Measurements from ENCODE around the gene ATG9A. TPM values are rescaled to one million over a fixed set of nuclear protein-coding genes. Genes with fewer than 3 reads are reported as not detected.
A peak's percentile ranks its signal among the peaks of the same experiment; 100 is the strongest.

The ATG9A gene
- total RNA-seq (10 to 100 TPM; 48.7 to 53.0 TPM), polyA plus RNA-seq (10 to 100 TPM; 10.3 to 27.8 TPM)

- DNase-seq, result peak; percentile 98 to 100 (median 99)
- CTCF ChIA-PET (ENCODE audit: partially characterized antibody), result interaction anchor here (1.0 to 4.1 kb wide), 12 partner anchors 16 to 172 kb away, joined by 3 to 25 read pairs (median 11); partner anchors contain the start of genes DNAJB2, GLB1L, SLC23A3 and STK16
- H3K36me3 ChIP-seq (ENCODE audit: insufficient read depth, low read length), result peaks cover 53% of the 10 kb centered on the region
- POLR2A ChIA-PET (ENCODE audit: partially characterized antibody), result interaction anchor here (1.0 to 17.6 kb wide), 29 partner anchors 8 to 159 kb away, joined by 3 to 684 read pairs (median 5); partner anchors contain the start of genes ABCB6, CNPPD1, DNAJB2 and DNPEP
- Mint-ChIP-seq H3K9me3 (peaks cover 0 to 2% (median 0%) of the 10 kb centered on the region in 8 donors), H3K27ac (peak within 1 kb of the TSS; percentile 94 to 98 (median 96)), H3K36me3 (peaks cover 43 to 63% of the 10 kb centered on the region in 2 donors), H3K27me3 (no peaks in the 10 kb centered on the region), H3K4me3 (peak within 1 kb of the TSS; percentile 94 to 99 (median 96)), H3K4me1 (peaks cover 28 to 82% (median 51%) of the 10 kb centered on the region in 4 donors)
- H3K4me3 ChIP-seq (ENCODE audit: low read length in 2 of 2), result peak within 1 kb of the TSS; percentile 63 to 69
- peak within 1 kb of the TSS; percentile 87 for H3K27ac ChIP-seq (ENCODE audit: low read depth, low read length)
- H3K27me3 ChIP-seq (ENCODE audit: insufficient read depth, low read length), result no peaks in the 10 kb centered on the region
- intact Hi-C loops (cut with micrococcal nuclease), result loop anchor here (1.0 kb wide), 8 partner anchors 10 to 69 kb away; partner anchors contain the start of genes DNAJB2, GLB1L, NHEJ1 and STK16
- H3K9me3 ChIP-seq (ENCODE audit: control insufficient read depth in 1 of 2, low read length in 2 of 2), result no peaks in the 10 kb centered on the region
- H3K4me1 ChIP-seq (ENCODE audit: insufficient read depth, low read length), result peaks cover 49% of the 10 kb centered on the region
Measured at GRCh38 chr2:219229305-219230058, at the start of gene ATG9A, which contains the start of gene ANKZF1. ATG9A (minus strand) TSS chr2:219229636; CDS start chr2:219228024, 1,612 bp downstream. ANKZF1 (plus strand) TSS chr2:219229806; CDS start chr2:219230258, 452 bp downstream.

DNA sequence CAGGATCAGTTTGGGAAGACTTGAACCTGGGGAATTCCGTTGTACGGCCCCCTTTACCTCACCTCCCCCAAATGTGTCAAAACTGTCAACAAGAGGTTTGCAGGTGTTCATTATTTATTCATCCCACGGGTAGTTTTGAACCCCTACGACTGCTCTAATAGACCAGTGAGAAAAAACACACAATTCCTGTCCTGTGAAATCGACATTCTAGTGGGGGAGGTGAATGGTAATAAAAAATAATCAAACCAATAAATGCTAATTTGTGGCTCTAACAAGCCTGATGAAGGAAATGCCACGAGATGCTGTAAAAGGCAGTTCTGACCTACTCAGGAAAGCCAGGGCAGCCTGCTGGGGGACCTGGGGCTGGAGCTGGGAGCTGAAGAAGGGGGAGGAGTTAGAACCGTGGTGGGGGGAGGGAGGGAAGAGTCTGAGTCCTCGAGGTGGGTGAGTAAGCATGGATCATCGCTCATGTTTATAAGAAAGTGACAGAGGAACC, 49.3 kb upstream of the ATG9A start:
- no peaks in the 10 kb centered on the region for H3K27me3 Mint-ChIP-seq
- no peak for DNase-seq
- no peaks in the 10 kb centered on the region for H3K27me3 ChIP-seq (ENCODE audit: insufficient read depth, low read length)
- H3K36me3 ChIP-seq (ENCODE audit: insufficient read depth, low read length), result peaks cover 31% of the 10 kb centered on the region
- H3K4me3 ChIP-seq (ENCODE audit: low read length in 2 of 2), result peak overlapping the region in 1 of 2 donors; percentile 63
- POLR2A ChIA-PET (ENCODE audit: partially characterized antibody), result interaction anchor here (0.8 to 10.9 kb wide), 23 partner anchors 11 to 319 kb away, joined by 3 to 338 read pairs (median 7); partner anchors contain the start of genes ABCB6, ANKZF1, ATG9A and CNPPD1
- no peaks in the 10 kb centered on the region for H3K9me3 ChIP-seq (ENCODE audit: control insufficient read depth in 1 of 2, low read length in 2 of 2)
- peak overlapping the region; percentile 82 to 98 (median 93) for H3K4me3 Mint-ChIP-seq
- intact Hi-C loops (cut with micrococcal nuclease), result loop anchor here (1.0 to 10.0 kb wide), 10 partner anchors 17 to 384 kb away; partner anchors contain the start of genes ANKZF1, ATG9A, CHPF and NHEJ1
- H3K27ac ChIP-seq (ENCODE audit: low read depth, low read length), result peak overlapping the region; percentile 98
- H3K36me3 Mint-ChIP-seq, result peaks cover 27 to 40% of the 10 kb centered on the region in 2 donors
- peaks cover 17 to 51% (median 40%) of the 10 kb centered on the region in 4 donors for H3K4me1 Mint-ChIP-seq
- CTCF ChIA-PET (ENCODE audit: partially characterized antibody), result interaction anchor here (0.8 to 14.0 kb wide), 15 partner anchors 9 to 105 kb away, joined by 3 to 208 read pairs (median 16); partner anchors contain the start of genes ANKZF1, ATG9A, CNPPD1 and GLB1L
- H3K9me3 Mint-ChIP-seq, result no peaks in the 10 kb centered on the region
- H3K27ac Mint-ChIP-seq, result peak overlapping the region; percentile 96 to 100 (median 100)
- peaks cover 40% of the 10 kb centered on the region for H3K4me1 ChIP-seq (ENCODE audit: insufficient read depth, low read length)

DNA sequence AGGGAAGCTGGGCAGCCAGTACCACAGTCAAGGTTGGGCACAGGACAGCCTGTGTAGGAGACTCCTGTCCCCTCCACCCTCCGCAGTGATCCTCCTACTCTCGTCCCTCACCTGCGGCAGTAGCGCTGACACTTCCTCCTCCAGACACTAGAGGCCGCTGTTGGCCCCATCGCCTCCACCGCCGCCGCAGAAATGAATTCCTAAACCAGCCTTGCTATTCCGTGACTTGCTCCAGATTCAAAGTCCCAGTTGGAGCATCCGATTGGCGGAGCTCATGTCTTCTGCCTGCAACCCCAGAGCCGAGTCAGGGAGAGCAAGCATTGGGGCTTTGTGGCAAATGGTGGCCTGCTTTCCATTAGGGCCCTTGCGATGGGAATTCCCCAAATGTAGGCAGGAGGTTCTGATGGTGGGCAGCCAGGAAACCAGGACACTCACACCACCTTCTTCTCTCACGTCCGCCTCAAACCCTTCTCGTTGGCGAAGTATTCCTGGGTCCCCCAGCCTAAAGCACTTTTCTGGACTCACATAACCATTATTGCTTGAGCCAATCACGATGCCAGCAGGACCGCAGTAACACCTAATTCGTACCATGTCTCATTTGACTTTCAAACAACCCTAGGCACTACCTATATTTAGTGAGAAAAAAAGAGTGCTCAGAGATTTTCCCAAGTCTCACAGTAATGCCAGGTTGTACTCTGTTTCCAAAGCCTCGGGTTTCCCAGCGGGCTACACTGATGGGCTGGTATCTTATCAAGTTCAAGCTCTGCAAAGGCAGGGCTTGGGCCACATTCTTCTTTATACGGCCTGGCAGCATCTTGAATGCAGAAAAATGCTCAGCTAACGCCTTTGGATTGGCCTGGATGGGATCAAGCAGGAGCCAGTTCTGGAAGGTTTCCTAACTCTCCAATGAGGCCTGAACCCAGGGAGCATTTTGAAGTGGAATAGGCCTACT, 48.5 kb upstream of the ATG9A start:
- peaks cover 23 to 33% of the 10 kb centered on the region in 2 donors for H3K36me3 Mint-ChIP-seq
- peak overlapping the region; percentile 96 to 100 (median 100) for H3K27ac Mint-ChIP-seq
- Histone ChIP-seq H3K4me3 (ENCODE audit: low read length in 2 of 2) (peak overlapping the region in 1 of 2 donors; percentile 53), H3K4me1 (ENCODE audit: insufficient read depth, low read length) (peaks cover 40% of the 10 kb centered on the region), H3K27ac (ENCODE audit: low read depth, low read length) (peak overlapping the region; percentile 98), H3K9me3 (ENCODE audit: control insufficient read depth in 1 of 2, low read length in 2 of 2) (no peaks in the 10 kb centered on the region), H3K36me3 (ENCODE audit: insufficient read depth, low read length) (peaks cover 23% of the 10 kb centered on the region), H3K27me3 (ENCODE audit: insufficient read depth, low read length) (no peaks in the 10 kb centered on the region)
- no peaks in the 10 kb centered on the region for H3K9me3 Mint-ChIP-seq
- intact Hi-C loops (cut with micrococcal nuclease), result loop anchor here (1.0 to 10.0 kb wide), 4 partner anchors 71 to 383 kb away; partner anchors contain the start of genes CHPF, TMEM198 and ZFAND2B
- H3K4me1 Mint-ChIP-seq, result peaks cover 17 to 48% (median 39%) of the 10 kb centered on the region in 4 donors
- H3K4me3 Mint-ChIP-seq, result peak overlapping the region; percentile 79 to 98 (median 93)
- ChIA-PET POLR2A (ENCODE audit: partially characterized antibody) (interaction anchor here (0.6 to 10.9 kb wide), 15 partner anchors 14 to 110 kb away, joined by 3 to 338 read pairs (median 23); partner anchors contain the start of genes ABCB6, ANKZF1, ATG9A and CNPPD1), CTCF (ENCODE audit: partially characterized antibody) (interaction anchor here (0.6 to 14.0 kb wide), 23 partner anchors 9 to 882 kb away, joined by 3 to 208 read pairs (median 11); partner anchors contain the start of genes ABCB6, ANKZF1, ATG9A and CNPPD1)
- peaks cover 0 to 1% of the 10 kb centered on the region in 2 donors for H3K27me3 Mint-ChIP-seq
- DNase-seq, result peak; percentile 71 to 80 (median 72)

DNA sequence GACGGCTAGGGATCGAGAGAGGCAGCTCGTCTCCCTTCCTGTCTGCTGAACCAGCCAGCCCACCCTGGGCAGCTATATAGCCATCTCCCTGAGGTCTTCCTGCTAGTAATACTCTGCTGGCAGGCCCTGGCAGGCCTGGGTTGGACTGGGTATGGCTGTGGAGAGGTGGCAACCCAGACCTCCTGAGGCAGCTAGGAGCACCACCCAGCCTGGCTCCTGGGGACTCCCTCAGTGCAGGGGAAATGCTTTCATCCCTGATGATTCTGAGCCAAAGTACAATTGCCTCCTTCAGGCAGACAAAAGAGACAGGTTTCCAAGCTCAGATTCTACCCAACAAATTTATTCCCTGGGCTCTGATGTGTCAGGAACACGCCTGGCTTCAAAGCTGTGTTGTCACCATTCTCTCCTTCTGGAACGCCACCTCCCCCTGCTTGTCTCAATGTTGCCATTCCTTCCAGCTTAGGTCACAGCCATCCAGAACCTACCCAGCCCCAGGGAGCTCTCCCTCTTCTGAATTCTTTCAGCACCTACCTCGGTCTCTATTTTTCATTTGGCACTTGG, 45.0 kb upstream of the ATG9A start:
- no peak overlapping the region for H3K27ac ChIP-seq (ENCODE audit: low read depth, low read length)
- peaks cover 18% of the 10 kb centered on the region for H3K4me1 ChIP-seq (ENCODE audit: insufficient read depth, low read length)
- intact Hi-C loops (cut with micrococcal nuclease), result loop anchor here (10.0 kb wide), 1 partner anchor 380 kb away; no protein-coding TSS in a partner anchor
- peaks cover 0 to 2% of the 10 kb centered on the region in 2 donors for H3K36me3 Mint-ChIP-seq
- peak in 1 of 5 donors; percentile 15 for DNase-seq
- no peak overlapping the region for H3K4me3 ChIP-seq (ENCODE audit: low read length in 2 of 2)
- CTCF ChIA-PET (ENCODE audit: partially characterized antibody), result interaction anchor here (1.0 to 14.0 kb wide), 5 partner anchors 11 to 36 kb away, joined by 3 to 208 read pairs (median 5); no protein-coding TSS in a partner anchor
- no peaks in the 10 kb centered on the region for H3K9me3 Mint-ChIP-seq
- H3K4me3 Mint-ChIP-seq, result no peak overlapping the region
- H3K36me3 ChIP-seq (ENCODE audit: insufficient read depth, low read length), result no peaks in the 10 kb centered on the region
- no peaks in the 10 kb centered on the region for H3K9me3 ChIP-seq (ENCODE audit: control insufficient read depth in 1 of 2, low read length in 2 of 2)
- POLR2A ChIA-PET (ENCODE audit: partially characterized antibody), result interaction anchor here (0.8 to 1.6 kb wide), 3 partner anchors 21 to 27 kb away, joined by 3 read pairs; no protein-coding TSS in a partner anchor
- H3K27me3 ChIP-seq (ENCODE audit: insufficient read depth, low read length), result no peaks in the 10 kb centered on the region
- H3K4me1 Mint-ChIP-seq, result peaks cover 13 to 21% (median 18%) of the 10 kb centered on the region in 4 donors
- H3K27ac Mint-ChIP-seq, result peak overlapping the region in 1 of 7 donors; percentile 23
- H3K27me3 Mint-ChIP-seq, result peaks cover 0 to 3% of the 10 kb centered on the region in 2 donors

DNA sequence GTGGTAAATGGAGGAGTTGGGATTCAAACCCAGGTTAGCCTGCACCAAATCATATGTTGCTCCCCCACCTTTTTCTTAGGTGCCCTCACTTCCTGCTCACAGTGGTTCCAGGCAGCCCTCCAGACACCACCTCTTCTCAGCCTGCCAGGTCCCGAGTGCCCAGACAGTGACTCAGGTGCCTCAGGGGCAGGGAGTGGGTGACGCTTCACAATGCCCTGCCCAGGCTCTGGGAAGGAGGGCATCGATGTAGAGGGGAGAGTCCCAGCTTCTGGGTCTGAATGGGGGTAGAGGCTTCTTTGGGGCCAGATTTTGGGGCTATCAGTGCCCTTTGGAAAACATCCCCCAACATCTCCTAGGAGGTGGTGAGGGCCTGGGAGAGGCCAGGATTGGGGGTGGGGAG, 44.5 kb upstream of the ATG9A start:
- no peak overlapping the region for H3K4me3 ChIP-seq (ENCODE audit: low read length in 2 of 2)

More for the DNA sequence above, 44.5 kb upstream of the ATG9A start:
- intact Hi-C loops (cut with micrococcal nuclease), result loop anchor here (10.0 kb wide), 1 partner anchor 379 kb away; no protein-coding TSS in a partner anchor
- Histone ChIP-seq H3K9me3 (ENCODE audit: control insufficient read depth in 1 of 2, low read length in 2 of 2) (no peaks in the 10 kb centered on the region), H3K36me3 (ENCODE audit: insufficient read depth, low read length) (no peaks in the 10 kb centered on the region), H3K4me1 (ENCODE audit: insufficient read depth, low read length) (peaks cover 17% of the 10 kb centered on the region), H3K27me3 (ENCODE audit: insufficient read depth, low read length) (no peaks in the 10 kb centered on the region), H3K27ac (ENCODE audit: low read depth, low read length) (no peak overlapping the region)
- Mint-ChIP-seq H3K4me3 (no peak overlapping the region), H3K27ac (peak overlapping the region in 1 of 7 donors; percentile 23), H3K36me3 (peaks cover 0 to 2% of the 10 kb centered on the region in 2 donors), H3K9me3 (no peaks in the 10 kb centered on the region), H3K27me3 (peaks cover 0 to 3% of the 10 kb centered on the region in 2 donors), H3K4me1 (peaks cover 13 to 18% (median 17%) of the 10 kb centered on the region in 4 donors)
- ChIA-PET POLR2A (ENCODE audit: partially characterized antibody) (interaction anchor here (0.8 to 1.1 kb wide), 2 partner anchors 24 to 26 kb away, joined by 3 read pairs; no protein-coding TSS in a partner anchor), CTCF (ENCODE audit: partially characterized antibody) (interaction anchor here (1.0 to 14.0 kb wide), 5 partner anchors 11 to 35 kb away, joined by 3 to 208 read pairs (median 5); no protein-coding TSS in a partner anchor)
- DNase-seq, result peak in 1 of 5 donors; percentile 31

All from CD4-positive, alpha-beta memory T cell (primary cell).